Bronchial epithelial cell (primary cell): ENCODE measurements around the gene BANF2. TPM values are rescaled to one million over a fixed set of nuclear protein-coding genes. Genes with fewer than 3 reads are reported as not detected.
"Not testable (repeated sequence)": the region's sequence is repeated elsewhere in the genome, so short reads cannot be mapped to it uniquely, and the experiment has no call there.

Source experiments
- DNase-seq: peaks from one replicate; pipeline ENCODE4 v3.0.0-alpha.2; 2010; ENCODE audit warnings: low read depth
- FAIRE-seq: peaks from 2 replicates; lab custom pipeline; 2011; peaks lifted over from hg19 to GRCh38; lab: Jason Lieb, UNC
- H3K27me3 ChIP-seq: 2 replicates; pipeline ENCODE4 v1.5.1; 2011; ENCODE audit warnings: low read length; ENCODE audit not compliant: control insufficient read depth, insufficient read depth
- H3K36me3 ChIP-seq: 2 replicates; pipeline ENCODE4 v1.5.1; 2011; ENCODE audit warnings: low read length; ENCODE audit not compliant: control insufficient read depth, insufficient read depth
- H3K4me3 ChIP-seq: 2 replicates; pipeline ENCODE4 v1.5.1; 2011; ENCODE audit warnings: mild to moderate bottlenecking, low read depth, low read length, control low read depth
- CTCF ChIP-seq: IDR thresholded peaks from 2 replicates; pipeline ENCODE4 v1.5.1; 2011; ENCODE audit warnings: mild to moderate bottlenecking, moderate library complexity, low read length, control low read depth, inconsistent platforms; ENCODE audit not compliant: insufficient read depth, severe bottlenecking
- total RNA-seq: library from RNA; depleted of rRNA; stranded (reverse); fragments of >200 nt; gene quantifications from 2 replicates; pipeline ENCODE4 v1.2.1, GENCODE V29; 2014

The BANF2 gene
- total RNA-seq, 1 donor from 2014 or later, result not detected

- FAIRE-seq (no peak), DNase-seq (no peak)
- Histone ChIP-seq H3K36me3 (no peaks in the 10 kb centered on the region), H3K4me3 (no peak overlapping the region), H3K27me3 (no peaks in the 10 kb centered on the region)
- TF ChIP-seq CTCF, result no peak
Measured at GRCh38 chr20:17705916-17706315, 6.2 kb downstream of the BANF2 start.

- FAIRE-seq, result peak; percentile 18
- H3K4me3 ChIP-seq, result no peak overlapping the region
- TF ChIP-seq CTCF, result no peak
Measured at GRCh38 chr20:17706632-17707031, 6.9 kb downstream of the BANF2 start.

GRCh38 chr20:17707951-17708350 lies 8.2 kb downstream of the BANF2 start:
- H3K36me3 ChIP-seq, FAIRE-seq: not testable (repeated sequence)

More at GRCh38 chr20:17706632-17707031, 6.9 kb downstream of the BANF2 start:
- DNase-seq, result no peak
- H3K36me3 ChIP-seq, result no peaks in the 10 kb centered on the region
- no peaks in the 10 kb centered on the region for H3K27me3 ChIP-seq

GRCh38 chr20:17708675-17709360 lies 9.1 kb downstream of the BANF2 start:
- no peak for TF ChIP-seq CTCF
- no peaks in the 10 kb centered on the region for H3K27me3 ChIP-seq
- FAIRE-seq (no peak), DNase-seq (no peak)
- no peaks in the 10 kb centered on the region for H3K36me3 ChIP-seq
- no peak overlapping the region for H3K4me3 ChIP-seq

More at GRCh38 chr20:17707951-17708350, 8.2 kb downstream of the BANF2 start:
- DNase-seq, H3K4me3 ChIP-seq, H3K27me3 ChIP-seq: not testable (repeated sequence)

GRCh38 chr20:17709361-17710293 lies 9.9 kb downstream of the BANF2 start:
- Histone ChIP-seq H3K27me3 (no peaks in the 10 kb centered on the region), H3K4me3 (no peak overlapping the region), H3K36me3 (no peaks in the 10 kb centered on the region)
- FAIRE-seq (no peak), DNase-seq (no peak)
- TF ChIP-seq CTCF, result no peak
